Right lobe of liver (tissue), 4 donors: ENCODE results near the gene PRR19.

Experiments
- CTCF ChIP-seq, 4 donors: fragments of 200-600 bp in 3 of 4; fragments of 450-650 bp in 1 of 4; IDR thresholded peaks; one replicate each; pipeline versions ENCODE4 v1.5.1 to v1.8.0; 2016 to 2022; ENCODE audit warnings: antibody characterized with exemption in 4 of 4, mild to moderate bottlenecking in 2 of 4
- POLR2A ChIP-seq: fragments of 450-650 bp; IDR thresholded peaks from one replicate; pipeline ENCODE4 v1.6.1; 2017; ENCODE audit warnings: antibody characterized with exemption, mild to moderate bottlenecking
- donor health status: DM: no; HTN: no; CAD: no.
- donor health status: DM: no; HTN: no; CAD: no.
- donor health status: DM: no; HTN: yes; CAD: no.

- TF ChIP-seq CTCF (IDR thresholded peaks at IDR 0.05) (no peak), POLR2A (no peak)
These were observed 40.2 kb upstream of the PRR19 start for GRCh38 chr19:42261763-42262162.
